MCF 10A (cell line): ENCODE measurements around the gene FGD4. TPM values are rescaled to one million over a fixed set of nuclear protein-coding genes. Genes with fewer than 3 reads are reported as not detected.

Experiments used
- BruUV-seq: library from RNA; stranded (reverse); fragments of 400-500 nt; replicated peaks from 2 replicates; lab custom pipeline; 2021; lab: Mats Ljungman, UMichigan
- CTCF ChIA-PET: fragments of 300-600 bp; sonication (Branson Sonifier 250); formaldehyde crosslinking; extraction: SDS; loops from one replicate; lab custom pipeline; 2021; ENCODE audit warnings: antibody characterized with exemption, inconsistent platforms; lab: Yijun Ruan, JAX
- POLR2A ChIA-PET: fragments of 300-600, 350-650 bp; sonication (Branson Sonifier 250); formaldehyde crosslinking; extraction: SDS; loops from one replicate; lab custom pipeline; 2020; ENCODE audit warnings: antibody characterized with exemption, inconsistent platforms; lab: Yijun Ruan, JAX
- DNase-seq: peaks from one replicate; pipeline ENCODE4 v3.0.0-alpha.2; 2018; ENCODE audit not compliant: unreplicated experiment
- H3K27ac Mint-ChIP-seq: one replicate; pipeline ENCODE4 v1.8.0; 2022; ENCODE audit warnings: mild to moderate bottlenecking, low read depth, mixed read lengths; ENCODE audit not compliant: unreplicated experiment
- H3K27me3 Mint-ChIP-seq: one replicate; pipeline ENCODE4 v1.8.0; 2022; ENCODE audit warnings: mixed read lengths; ENCODE audit not compliant: insufficient read depth, unreplicated experiment
- H3K36me3 Mint-ChIP-seq: one replicate; pipeline ENCODE4 v1.8.0; 2022; ENCODE audit warnings: mild to moderate bottlenecking, moderate library complexity, mixed read lengths; ENCODE audit not compliant: insufficient read depth, unreplicated experiment
- H3K4me1 Mint-ChIP-seq: one replicate; pipeline ENCODE4 v1.8.0; 2022; ENCODE audit warnings: mixed read lengths; ENCODE audit not compliant: insufficient read depth, unreplicated experiment
- H3K4me3 Mint-ChIP-seq: one replicate; pipeline ENCODE4 v1.8.0; 2022; ENCODE audit warnings: mild to moderate bottlenecking, moderate library complexity, mixed read lengths; ENCODE audit not compliant: unreplicated experiment
- H3K9me3 Mint-ChIP-seq: one replicate; pipeline ENCODE4 v1.8.0; 2022; ENCODE audit warnings: mixed read lengths; ENCODE audit not compliant: unreplicated experiment
- CTCF ChIP-seq: fragments of 200-600 bp; IDR thresholded peaks from one replicate; pipeline ENCODE4 v1.8.0; 2022; ENCODE audit warnings: antibody characterized with exemption, mild to moderate bottlenecking; ENCODE audit not compliant: unreplicated experiment
- intact Hi-C: fragments of 100-400 bp; cut with micrococcal nuclease; formaldehyde crosslinking; loops from 2 replicates; pipeline ENCODE4 v1.14.1; 2022
- total RNA-seq: library from RNA; stranded (reverse); gene quantifications from 2 replicates; pipeline ENCODE4 v1.2.3, GENCODE V29; 2022

FGD4 gene
- total RNA-seq, 1 experiment from 2014 or later, result 34.7 TPM

GRCh38 chr12:32659908-32660440 is 260.6 kb downstream of the FGD4 start:
- Mint-ChIP-seq H3K27ac (no peak overlapping the region), H3K9me3 (no peaks in the 10 kb centered on the region), H3K36me3 (no peaks in the 10 kb centered on the region), H3K4me1 (no peaks in the 10 kb centered on the region), H3K4me3 (no peak overlapping the region), H3K27me3 (no peaks in the 10 kb centered on the region)
- intact Hi-C loops, result no loop called here
- DNase-seq, result no peak
- POLR2A ChIA-PET, result interaction anchor here (1.2 kb wide), 1 partner anchor 8 kb away, joined by 3 read pairs; no protein-coding TSS in a partner anchor
- CTCF ChIA-PET, result interaction anchor here (0.6 to 4.3 kb wide), 7 partner anchors 10 to 791 kb away, joined by 3 to 27 read pairs (median 4); no protein-coding TSS in a partner anchor
- no peak for TF ChIP-seq CTCF
- no TSS peak for BruUV-seq

GRCh38 chr12:32661706-32662105 is 262.3 kb downstream of the FGD4 start:
- CTCF ChIA-PET, result interaction anchor here (0.7 to 4.3 kb wide), 3 partner anchors 10 to 297 kb away, joined by 3 to 21 read pairs (median 3); no protein-coding TSS in a partner anchor
- no peak for DNase-seq
- Mint-ChIP-seq H3K27me3 (no peaks in the 10 kb centered on the region), H3K4me1 (no peaks in the 10 kb centered on the region), H3K9me3 (no peaks in the 10 kb centered on the region), H3K36me3 (no peaks in the 10 kb centered on the region), H3K4me3 (no peak overlapping the region), H3K27ac (no peak overlapping the region)
- TF ChIP-seq CTCF, result no peak
- BruUV-seq, result no TSS peak
- intact Hi-C loops, result no loop called here
- POLR2A ChIA-PET, result interaction anchor here (1.4 kb wide), 1 partner anchor 12 kb away, joined by 3 read pairs; no protein-coding TSS in a partner anchor

- no peaks in the 10 kb centered on the region for H3K36me3 Mint-ChIP-seq
- ChIA-PET CTCF (interaction anchor here (0.6 to 4.3 kb wide), 4 partner anchors 9 to 298 kb away, joined by 3 to 21 read pairs (median 4); no protein-coding TSS in a partner anchor), POLR2A (interaction anchor here (1.4 kb wide), 1 partner anchor 13 kb away, joined by 3 read pairs; no protein-coding TSS in a partner anchor)
- no peaks in the 10 kb centered on the region for H3K9me3 Mint-ChIP-seq
- no TSS peak for BruUV-seq
- intact Hi-C loops, result no loop called here
- no peaks in the 10 kb centered on the region for H3K27me3 Mint-ChIP-seq
- DNase-seq, result no peak
- no peak overlapping the region for H3K4me3 Mint-ChIP-seq
- TF ChIP-seq CTCF, result no peak
- no peaks in the 10 kb centered on the region for H3K4me1 Mint-ChIP-seq
- no peak overlapping the region for H3K27ac Mint-ChIP-seq
Measured at GRCh38 chr12:32662665-32663064, 263.3 kb downstream of the FGD4 start.

GRCh38 chr12:32666018-32666417 is 266.7 kb downstream of the FGD4 start:
- Mint-ChIP-seq H3K27me3 (no peaks in the 10 kb centered on the region), H3K9me3 (no peaks in the 10 kb centered on the region), H3K4me3 (no peak overlapping the region), H3K4me1 (no peaks in the 10 kb centered on the region), H3K36me3 (no peaks in the 10 kb centered on the region), H3K27ac (no peak overlapping the region)
- no peak for TF ChIP-seq CTCF
- ChIA-PET CTCF (interaction anchor here (1.1 kb wide), 1 partner anchor 301 kb away, joined by 5 read pairs; no protein-coding TSS in a partner anchor), POLR2A (interaction anchor here (1.3 kb wide), 1 partner anchor 13 kb away, joined by 4 read pairs; the partner anchor contains the start of gene DNM1L)
- no peak for DNase-seq
- BruUV-seq, result no TSS peak
- intact Hi-C loops, result no loop called here
